ENCODE measurements around the gene MCM5.

The MCM5 gene

DNA sequence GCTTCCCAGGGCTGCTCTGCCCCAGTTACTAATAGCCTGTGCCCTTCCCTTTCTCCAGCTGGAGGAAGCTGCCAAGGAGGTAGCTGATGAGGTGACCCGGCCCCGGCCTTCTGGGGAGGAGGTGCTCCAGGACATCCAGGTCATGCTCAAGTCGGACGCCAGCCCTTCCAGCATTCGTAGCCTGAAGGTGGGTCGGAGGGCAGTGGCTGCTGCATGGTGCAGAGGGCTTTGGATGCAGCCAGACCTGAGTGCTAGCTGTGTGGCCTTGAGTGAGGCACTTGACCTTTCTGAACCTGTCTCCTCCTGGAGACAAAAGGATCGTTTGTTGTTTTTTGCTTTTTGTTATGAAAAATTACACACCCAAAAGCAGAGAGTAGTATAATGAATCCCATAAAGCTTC, 3.4 kb downstream of the MCM5 start:
- no peak for DNase-seq (ENCODE audit: extremely low read depth, low read depth)
- TF ChIP-seq CTCF (IDR thresholded peaks at IDR 0.05; ENCODE audit: low read depth, low read length, missing control alignments), result no peak
- H3K4me3 ChIP-seq (replicated peaks; ENCODE audit: low read depth, low read length), result no peak overlapping the region

DNA sequence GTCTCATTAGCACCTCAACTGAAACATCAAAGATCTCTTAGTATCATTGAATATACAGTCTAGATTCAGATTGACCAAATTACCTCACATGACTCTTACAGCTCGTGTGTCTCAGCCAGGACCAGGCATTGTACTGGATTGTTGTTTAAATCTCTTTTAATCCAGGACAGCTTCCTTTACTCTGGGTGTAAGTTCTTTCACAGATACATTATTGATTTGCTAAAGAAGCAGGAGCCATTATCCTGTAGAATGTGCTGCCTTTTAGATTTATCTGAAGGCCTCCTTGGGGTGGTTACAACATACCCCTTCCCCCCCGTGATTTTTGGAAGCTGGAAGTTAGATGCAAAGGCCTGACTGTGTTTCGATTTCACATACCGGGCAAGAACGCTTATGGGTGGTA, 4.2 kb downstream of the MCM5 start:
- TF ChIP-seq CTCF (IDR thresholded peaks at IDR 0.05; ENCODE audit: low read depth, low read length, missing control alignments), result no peak
- no peak for DNase-seq (ENCODE audit: extremely low read depth, low read depth)
- no peak overlapping the region for H3K4me3 ChIP-seq (replicated peaks; ENCODE audit: low read depth, low read length)

- no peak for TF ChIP-seq CTCF (IDR thresholded peaks at IDR 0.05; ENCODE audit: low read depth, low read length, missing control alignments)
- DNase-seq (ENCODE audit: extremely low read depth, low read depth), result no peak
- H3K4me3 ChIP-seq (replicated peaks; ENCODE audit: low read depth, low read length), result no peak overlapping the region
These were observed 6.5 kb downstream of the MCM5 start for GRCh38 chr22:35406443-35406842.

- TF ChIP-seq CTCF (IDR thresholded peaks at IDR 0.05; ENCODE audit: low read depth, low read length, missing control alignments), result no peak
- no peak for DNase-seq (ENCODE audit: extremely low read depth, low read depth)
- no peak overlapping the region for H3K4me3 ChIP-seq (replicated peaks; ENCODE audit: low read depth, low read length)
These were observed 7.4 kb downstream of the MCM5 start for GRCh38 chr22:35407362-35407761.

DNA sequence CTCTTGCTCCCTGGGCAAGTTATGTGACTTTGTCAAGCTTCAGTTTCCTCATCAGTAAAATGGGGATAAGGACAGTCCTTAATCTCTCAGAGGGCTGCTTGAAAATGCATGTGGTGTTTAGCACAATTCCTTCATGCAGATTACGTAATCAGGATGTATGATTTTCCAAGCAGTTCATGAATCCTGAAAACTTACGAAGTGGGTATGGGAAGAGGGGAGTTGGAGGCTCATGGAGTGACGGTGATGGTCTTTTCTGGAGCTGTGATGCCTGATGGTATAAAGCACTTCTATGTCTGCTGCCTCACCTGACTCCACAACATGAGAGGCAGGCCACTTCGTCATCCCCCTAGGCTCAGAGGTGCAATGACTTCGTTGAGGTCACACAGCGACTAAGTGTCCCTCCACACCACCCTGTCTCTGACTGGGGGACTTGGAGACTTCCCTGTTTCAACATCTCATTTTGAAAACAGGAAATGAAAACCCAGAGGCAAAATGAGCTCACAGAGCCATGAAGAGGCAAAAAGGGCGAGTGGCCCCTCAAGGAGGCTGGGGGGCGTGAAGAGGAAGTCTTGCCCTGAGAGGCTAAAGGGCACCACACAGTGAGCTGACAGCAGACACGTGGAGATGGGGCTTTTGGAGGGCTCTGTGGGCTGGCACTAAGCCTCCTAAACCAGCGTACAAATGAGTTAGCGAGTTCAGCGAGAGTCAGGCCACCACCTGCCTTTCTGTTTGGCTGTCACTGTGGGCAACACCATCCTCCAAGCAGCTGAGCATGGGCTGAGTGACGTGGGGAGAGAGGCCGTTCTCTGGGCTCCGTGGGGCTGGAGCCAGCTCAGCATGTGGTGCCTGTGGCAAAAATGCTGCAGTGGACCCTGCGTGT, 10.1 kb downstream of the MCM5 start:
- no peak overlapping the region for H3K4me3 ChIP-seq (replicated peaks; ENCODE audit: low read depth, low read length)
- DNase-seq (ENCODE audit: extremely low read depth, low read depth), result no peak
- TF ChIP-seq CTCF (IDR thresholded peaks at IDR 0.05; ENCODE audit: low read depth, low read length, missing control alignments), result no peak

DNA sequence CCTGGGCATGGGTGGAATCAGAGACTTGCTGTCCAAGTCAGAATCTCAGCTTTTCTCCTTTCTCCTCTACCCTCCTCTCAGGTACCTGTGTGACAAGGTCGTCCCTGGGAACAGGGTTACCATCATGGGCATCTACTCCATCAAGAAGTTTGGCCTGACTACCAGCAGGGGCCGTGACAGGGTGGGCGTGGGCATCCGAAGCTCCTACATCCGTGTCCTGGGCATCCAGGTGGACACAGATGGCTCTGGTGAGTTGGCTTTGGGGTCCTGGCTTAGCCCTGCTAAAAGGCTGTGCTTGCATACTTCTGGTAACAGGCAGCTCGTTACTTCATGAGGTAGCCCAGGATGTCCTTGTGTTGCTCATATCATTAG, 10.7 kb downstream of the MCM5 start:
- no peak overlapping the region for H3K4me3 ChIP-seq (replicated peaks; ENCODE audit: low read depth, low read length)
- DNase-seq (ENCODE audit: extremely low read depth, low read depth), result no peak
- no peak for TF ChIP-seq CTCF (IDR thresholded peaks at IDR 0.05; ENCODE audit: low read depth, low read length, missing control alignments)

- no peak overlapping the region for H3K4me3 ChIP-seq (replicated peaks; ENCODE audit: low read depth, low read length)
- DNase-seq (ENCODE audit: extremely low read depth, low read depth), result no peak
- no peak for TF ChIP-seq CTCF (IDR thresholded peaks at IDR 0.05; ENCODE audit: low read depth, low read length, missing control alignments)
These were observed 11.2 kb downstream of the MCM5 start for GRCh38 chr22:35411102-35411501.

All from HFF-Myc (cell line).